Fibroblast of the aortic adventitia (primary cell): Measurements from ENCODE around the gene FAM177B. TPM values are rescaled to one million over a fixed set of nuclear protein-coding genes. Genes with fewer than 3 reads are reported as not detected.
A peak's percentile ranks its signal among the peaks of the same experiment; 100 is the strongest.

Experiments
- DNase-seq: peaks from one replicate; pipeline ENCODE4 v3.0.0-alpha.2; 2010; ENCODE audit warnings: low read depth
- H3K4me3 ChIP-seq: 2 replicates; pipeline ENCODE4 v1.5.1; 2011; ENCODE audit warnings: low read depth, mild to moderate bottlenecking, control low read depth, low read length, moderate library complexity
- total RNA-seq: library from RNA; depleted of rRNA; stranded (reverse); fragments of >200 nt; gene quantifications from 2 replicates; pipeline ENCODE4 v1.2.3, GENCODE V29; 2012; ENCODE audit warnings: low replicate concordance
- TF ChIP-seq, protein P1 (sequence below): IDR thresholded peaks from 2 replicates; pipeline ENCODE4 v1.5.1; 2011; ENCODE audit warnings: mild to moderate bottlenecking, low read length, control low read depth, inconsistent platforms; ENCODE audit not compliant: insufficient read depth

FAM177B gene
- total RNA-seq, 1 donor: not detected

DNA sequence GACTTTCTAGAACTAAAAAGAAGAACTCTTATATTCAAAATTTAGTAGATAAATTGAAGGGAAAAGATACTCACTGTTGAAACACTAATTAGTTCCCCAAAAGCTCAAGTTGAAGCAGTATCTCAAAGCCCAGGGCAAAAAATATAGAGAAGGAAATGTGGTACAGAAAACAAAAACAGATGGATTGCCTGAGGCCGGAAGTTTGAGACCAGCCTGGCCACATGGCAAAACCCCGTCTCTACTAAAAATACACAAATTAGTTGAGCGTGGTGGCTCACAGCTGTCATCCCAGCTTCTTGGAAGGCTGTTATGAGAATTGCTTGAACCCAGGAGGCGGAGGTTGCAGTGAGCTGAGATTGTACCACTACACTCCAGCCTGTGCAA, 36.0 kb downstream of the FAM177B start:
- no peak overlapping the region for H3K4me3 ChIP-seq
- DNase-seq: no peak
- TF ChIP-seq, protein P1, sequence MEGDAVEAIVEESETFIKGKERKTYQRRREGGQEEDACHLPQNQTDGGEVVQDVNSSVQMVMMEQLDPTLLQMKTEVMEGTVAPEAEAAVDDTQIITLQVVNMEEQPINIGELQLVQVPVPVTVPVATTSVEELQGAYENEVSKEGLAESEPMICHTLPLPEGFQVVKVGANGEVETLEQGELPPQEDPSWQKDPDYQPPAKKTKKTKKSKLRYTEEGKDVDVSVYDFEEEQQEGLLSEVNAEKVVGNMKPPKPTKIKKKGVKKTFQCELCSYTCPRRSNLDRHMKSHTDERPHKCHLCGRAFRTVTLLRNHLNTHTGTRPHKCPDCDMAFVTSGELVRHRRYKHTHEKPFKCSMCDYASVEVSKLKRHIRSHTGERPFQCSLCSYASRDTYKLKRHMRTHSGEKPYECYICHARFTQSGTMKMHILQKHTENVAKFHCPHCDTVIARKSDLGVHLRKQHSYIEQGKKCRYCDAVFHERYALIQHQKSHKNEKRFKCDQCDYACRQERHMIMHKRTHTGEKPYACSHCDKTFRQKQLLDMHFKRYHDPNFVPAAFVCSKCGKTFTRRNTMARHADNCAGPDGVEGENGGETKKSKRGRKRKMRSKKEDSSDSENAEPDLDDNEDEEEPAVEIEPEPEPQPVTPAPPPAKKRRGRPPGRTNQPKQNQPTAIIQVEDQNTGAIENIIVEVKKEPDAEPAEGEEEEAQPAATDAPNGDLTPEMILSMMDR: no peak

DNA sequence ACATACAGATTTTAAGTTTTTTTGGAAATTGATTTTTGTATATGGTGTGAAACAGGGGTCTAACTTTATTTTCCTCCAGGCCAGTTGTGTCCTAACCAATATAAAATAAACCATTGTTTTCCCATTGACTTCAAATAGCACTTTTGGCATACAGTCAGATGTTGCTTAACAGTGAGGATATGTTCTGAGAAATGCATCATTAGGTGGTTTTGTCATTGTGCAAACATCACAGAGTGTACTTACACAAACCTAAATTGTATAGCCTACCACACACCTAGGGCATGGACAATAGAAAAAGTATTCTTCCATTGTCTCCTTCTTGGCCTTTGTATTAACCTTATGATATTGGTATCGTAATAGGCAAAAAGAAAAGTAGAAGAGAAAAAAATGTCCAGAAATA, 40.5 kb downstream of the FAM177B start:
- no peak overlapping the region for H3K4me3 ChIP-seq
- TF ChIP-seq, protein P1: no peak
- DNase-seq: peak; percentile 83

DNA sequence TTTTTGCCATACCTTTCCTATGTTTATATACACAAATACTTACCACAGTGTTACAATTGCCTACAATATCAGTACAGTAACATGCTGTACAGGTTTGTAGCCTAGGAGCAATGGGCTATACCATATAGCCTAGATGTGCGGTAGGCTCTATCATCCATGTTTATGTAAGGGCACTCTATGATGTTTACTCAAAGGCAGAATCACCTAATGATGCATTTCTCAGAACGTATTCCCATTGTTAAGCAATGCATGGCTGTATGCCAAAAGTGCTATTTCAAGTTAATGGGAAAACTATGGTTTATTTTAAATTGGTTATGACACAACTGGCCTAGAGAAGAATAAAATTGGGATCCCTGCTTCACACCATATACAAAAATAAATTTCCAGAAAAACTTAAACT, 41.0 kb downstream of the FAM177B start:
- peak; percentile 79 for DNase-seq
- no peak overlapping the region for H3K4me3 ChIP-seq
- TF ChIP-seq, protein P1: no peak

DNA sequence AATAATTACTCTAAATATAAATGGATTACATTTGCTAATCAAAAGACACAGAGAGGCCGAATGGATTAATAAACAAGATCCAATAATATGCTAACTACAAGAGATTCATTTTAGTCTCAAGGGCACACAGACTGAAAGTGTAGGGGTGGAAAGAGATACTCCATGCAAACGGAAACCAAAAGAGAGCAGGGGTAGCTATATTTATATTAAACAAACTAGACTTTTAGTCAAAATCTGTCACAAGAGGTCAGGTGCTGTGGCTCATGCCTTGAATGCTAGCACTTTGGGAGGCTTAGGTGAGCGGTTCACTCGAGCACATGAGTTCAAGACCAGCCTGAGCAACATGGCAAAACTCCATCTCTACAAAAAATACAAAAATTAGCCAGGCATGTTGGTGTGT, 44.2 kb downstream of the FAM177B start:
- H3K4me3 ChIP-seq: no peak overlapping the region
- DNase-seq: no peak
- TF ChIP-seq, protein P1: no peak

DNA sequence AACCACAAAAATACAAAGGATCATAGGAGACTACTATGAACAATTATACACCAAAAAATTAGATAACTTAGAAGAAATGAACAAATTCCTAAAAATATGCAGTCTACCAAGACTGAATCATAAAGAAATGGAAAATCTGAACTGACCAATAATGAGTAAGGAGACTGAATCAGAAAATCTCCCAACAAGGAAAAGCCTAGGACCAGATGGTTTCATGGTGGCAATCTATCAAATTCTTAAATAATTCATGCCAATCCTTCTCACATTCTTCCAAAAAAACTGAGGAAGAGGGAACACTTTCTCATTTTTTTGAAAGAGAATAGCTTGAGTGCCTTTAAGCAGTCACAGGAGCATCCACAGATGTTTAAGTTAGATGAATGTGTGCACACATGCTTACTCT, 46.0 kb downstream of the FAM177B start:
- no peak for DNase-seq
- TF ChIP-seq, protein P1: no peak

GRCh38 chr1:222784371-222784770, 47.4 kb downstream of the FAM177B start:
- no peak overlapping the region for H3K4me3 ChIP-seq
- TF ChIP-seq, protein P1: no peak
- no peak for DNase-seq

More for the DNA sequence above, 46.0 kb downstream of the FAM177B start:
- H3K4me3 ChIP-seq: no peak overlapping the region

DNA sequence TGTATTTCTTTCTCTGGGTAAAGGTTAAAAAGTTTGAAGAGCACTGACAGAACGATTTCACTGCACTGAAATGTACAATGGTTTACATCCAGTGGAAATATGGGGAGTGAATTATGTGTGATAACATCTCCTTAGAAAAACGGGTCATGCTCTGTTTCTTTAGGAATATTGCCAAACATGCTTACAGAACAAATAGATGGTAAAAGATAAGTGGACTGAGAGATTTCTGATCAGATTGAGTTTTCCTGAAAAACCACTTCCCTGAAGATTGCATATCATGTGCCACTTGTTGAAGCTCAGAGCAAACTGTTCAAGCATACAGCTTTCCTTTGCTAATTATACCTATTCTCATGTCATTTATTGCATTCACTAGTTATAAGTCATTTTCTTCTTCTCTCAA, 47.9 kb downstream of the FAM177B start:
- no peak for DNase-seq
- TF ChIP-seq, protein P1: no peak

More for the DNA sequence above, 47.9 kb downstream of the FAM177B start:
- no peak overlapping the region for H3K4me3 ChIP-seq
